GM12878 (cell line): ENCODE measurements around the gene CACFD1. TPM values are rescaled to one million over a fixed set of nuclear protein-coding genes. Genes with fewer than 3 reads are reported as not detected.

ENCODE experiments used
- ATAC-seq: fragments of 200-7000 bp; cut with Tn5 transposase; 3 replicates; pipeline ENCODE4 v1.9.1; 2020; ENCODE audit warnings: mild to moderate bottlenecking, moderate library complexity
- BruUV-seq: library from RNA; stranded (reverse); fragments of 400-500 nt; replicated peaks from 2 replicates; lab custom pipeline; 2021; lab: Mats Ljungman, UMichigan
- CTCF ChIA-PET: fragments of 300-600 bp; sonication (Branson Sonifier 250); formaldehyde crosslinking; extraction: SDS; loops from one replicate; lab custom pipeline; 2021; ENCODE audit warnings: inconsistent platforms; lab: Yijun Ruan, JAX
- POLR2A ChIA-PET: fragments of 350-600 bp; formaldehyde crosslinking; extraction: SDS; loops from one replicate; lab custom pipeline; 2021; ENCODE audit warnings: inconsistent platforms; lab: Charles Lee
- RAD21 ChIA-PET: fragments of 300-600 bp; sonication (Branson Sonifier 250); formaldehyde crosslinking; loops from one replicate; lab custom pipeline; 2023; ENCODE audit warnings: antibody characterized with exemption; ENCODE audit not compliant: unreplicated experiment; lab: Charles Lee
- SMC1A ChIA-PET: fragments of 300-600 bp; sonication (Branson Sonifier 250); formaldehyde crosslinking; loops from one replicate; lab custom pipeline; 2023; ENCODE audit not compliant: unreplicated experiment, uncharacterized antibody; lab: Charles Lee
- DNase-seq: peaks from one replicate; pipeline ENCODE4 v3.0.0-alpha.2; 2011; ENCODE audit warnings: low read depth, low spot score
- FAIRE-seq: peaks from 3 replicates; lab custom pipeline; 2011; peaks lifted over from hg19 to GRCh38; lab: Jason Lieb, UNC
- H2AFZ ChIP-seq: 2 replicates; pipeline ENCODE4 v1.6.0; 2011; ENCODE audit warnings: low read depth, low read length, control low read depth; ENCODE audit not compliant: control insufficient read depth
- H3K27ac ChIP-seq: 2 replicates; pipeline ENCODE4 v1.5.1; 2011; ENCODE audit warnings: control low read depth; ENCODE audit not compliant: control insufficient read depth, insufficient read depth
- H3K27me3 ChIP-seq, 2 experiments: replicated peaks in 1 of 2; 2 replicates each; pipeline versions ENCODE4 v1.6.0 to v1.6.1; 2011; ENCODE audit warnings: low read length in 1 of 2; ENCODE audit not compliant: control insufficient read depth in 2 of 2, insufficient read depth in 2 of 2
- H3K36me3 ChIP-seq, 2 experiments: 2 replicates each; pipeline ENCODE4 v1.5.1; 2011; ENCODE audit warnings: low read length in 1 of 2; ENCODE audit not compliant: control insufficient read depth in 2 of 2, insufficient read depth in 2 of 2
- H3K4me1 ChIP-seq: 2 replicates; pipeline ENCODE4 v1.6.1; 2011; ENCODE audit warnings: mild to moderate bottlenecking, low read length, moderate library complexity, mixed read lengths; ENCODE audit not compliant: control insufficient read depth, insufficient read depth
- H3K4me2 ChIP-seq: 2 replicates; pipeline ENCODE4 v1.6.0; 2011; ENCODE audit warnings: control low read depth; ENCODE audit not compliant: control insufficient read depth, insufficient read depth
- H3K4me3 ChIP-seq: fragments of 200-600 bp; sonication (generic); 2 replicates; pipeline ENCODE4 v1.5.1; 2016
- H3K79me2 ChIP-seq: 2 replicates; pipeline ENCODE4 v1.6.0; 2011; ENCODE audit warnings: low read length; ENCODE audit not compliant: control insufficient read depth, insufficient read depth
- H3K9ac ChIP-seq: 2 replicates; pipeline ENCODE4 v1.8.0; 2011; ENCODE audit warnings: low read length, control low read depth, mixed read lengths; ENCODE audit not compliant: control insufficient read depth, insufficient read depth
- H3K9me3 ChIP-seq: replicated peaks from 3 replicates; pipeline ENCODE4 v1.5.1; 2011; ENCODE audit warnings: mild to moderate bottlenecking, low read length; ENCODE audit not compliant: control insufficient read depth, insufficient read depth
- H4K20me1 ChIP-seq: 2 replicates; pipeline ENCODE4 v1.6.0; 2011; ENCODE audit not compliant: control insufficient read depth, insufficient read depth
- CHD1 ChIP-seq: IDR thresholded peaks from 2 replicates; pipeline ENCODE4 v1.6.1; 2012; ENCODE audit warnings: low read depth, low read length, improper control_type of control experiment
- EP300 ChIP-seq, 2 experiments: fragments of 150-350 bp in 1 of 2; IDR thresholded peaks; 2 replicates each; pipeline ENCODE4 v1.6.1; 2011 to 2012; ENCODE audit warnings: low read depth in 2 of 2, low read length in 2 of 2, borderline replicate concordance in 1 of 2, improper control_type of control experiment in 1 of 2, inconsistent platforms in 1 of 2; ENCODE audit not compliant: control insufficient read depth in 1 of 2
- FOXM1 ChIP-seq: IDR thresholded peaks from 2 replicates; pipeline ENCODE4 v1.6.1; 2012; ENCODE audit warnings: low read depth, mild to moderate bottlenecking, inconsistent platforms, low read length, moderate library complexity
- GABPA ChIP-seq: IDR thresholded peaks from 2 replicates; pipeline ENCODE4 v1.6.1; 2014; ENCODE audit warnings: antibody characterized with exemption, low read depth, mild to moderate bottlenecking, inconsistent platforms
- MTA3 ChIP-seq: IDR thresholded peaks from 2 replicates; pipeline ENCODE4 v1.6.1; 2012; ENCODE audit warnings: low read length, inconsistent platforms, borderline replicate concordance
- PAX8 ChIP-seq: fragments of 450-650 bp; IDR thresholded peaks from 2 replicates; pipeline ENCODE4 v1.6.1; 2017; ENCODE audit warnings: mild to moderate bottlenecking, moderate library complexity
- SMAD1 ChIP-seq: fragments of 450-650 bp; IDR thresholded peaks from 2 replicates; pipeline ENCODE4 v1.6.1; 2018; ENCODE audit warnings: mild to moderate bottlenecking, low read depth; ENCODE audit not compliant: partially characterized antibody
- SREBF1 ChIP-seq: IDR thresholded peaks from 2 replicates; pipeline ENCODE4 v1.6.1; 2012; ENCODE audit warnings: mild to moderate bottlenecking, low read length
- WGBS: methylation state at CpG from one replicate; pipeline ENCODE4 v1.1.6; 2016; ENCODE audit warnings: low lambda C conversion rate; ENCODE audit not compliant: insufficient replicate concordance, insufficient coverage; ENCODE audit errors: missing lambda C conversion rate; 5-methylcytosine and 5-hydroxymethylcytosine counted together
- in situ Hi-C: fragments of 300-500 bp; cut with MboI; formaldehyde crosslinking; loops from 9 replicates; pipeline ENCODE4 v1.14.3; 2018; ENCODE audit warnings: mixed read lengths
- intact Hi-C: fragments of 100-400 bp; cut with micrococcal nuclease; formaldehyde crosslinking; loops from one replicate; pipeline ENCODE4 v1.14.2; 2022; ENCODE audit not compliant: unreplicated experiment
- polyA plus RNA-seq, 11 experiments: library from polyadenylated mRNA; depleted of rRNA in 4 of 11; unstranded in 6 of 11; stranded (reverse) in 5 of 11; fragments of >200 nt; fragmentation: Nextera tagmentation in 4 of 11; fragmentation: Illumina TruSeq in 1 of 11; extraction: Ambion mirVana in 4 of 11; extraction: Trizol in 1 of 11; gene quantifications; 1 replicate in 1 of 11; 2 replicates in 10 of 11; pipeline versions ENCODE4 v1.2.1 to v1.2.3, GENCODE V29; 2011 to 2016; ENCODE audit warnings: inconsistent platforms in 2 of 11, missing spikeins in 2 of 11, low read depth in 1 of 11
- total RNA-seq, 4 experiments: library from RNA; depleted of rRNA in 3 of 4; stranded (reverse); fragments of >200 nt in 3 of 4; fragmentation: Illumina TruSeq in 1 of 4; extraction: Trizol in 1 of 4; gene quantifications; 2 replicates each; pipeline versions ENCODE4 v1.2.1 to v1.2.3, GENCODE V29; 2013 to 2021

CACFD1 gene
- total and polyA plus RNA-seq, 10 of the 15 experiments (the other 5 are each of a cell fraction or from before 2014, with no cell fraction given), result 0.09 to 5.8 (median 1.4) TPM; not detected in 1

- no TSS peak for BruUV-seq
- DNase-seq (no peak), ATAC-seq (no peak), FAIRE-seq (no peak)
- no peaks in the 10 kb centered on the region for H3K79me2 ChIP-seq
- RAD21 ChIA-PET, result no interaction called here
- TF ChIP-seq MTA3, result no peak
- TF ChIP-seq CHD1, result no peak
- no peak for TF ChIP-seq SREBF1
- TF ChIP-seq PAX8, result no peak
- no peak for TF ChIP-seq GABPA
- TF ChIP-seq EP300 (IDR thresholded peaks at IDR 0.05; ENCODE audit: borderline replicate concordance in 1 of 2, control insufficient read depth in 1 of 2, low read depth in 2 of 2, low read length in 2 of 2), result no peak
- no peak for TF ChIP-seq SMAD1
- TF ChIP-seq FOXM1, result no peak
- POLR2A ChIA-PET, result no interaction called here
- intact Hi-C loops (no loop called here), in situ Hi-C loops (no loop called here)
- no peak overlapping the region for H3K27ac ChIP-seq
- no peak overlapping the region for H3K4me2 ChIP-seq
- H3K36me3 ChIP-seq, result no peaks in the 10 kb centered on the region
- H3K9ac ChIP-seq, result no peak overlapping the region
- no peaks in the 10 kb centered on the region for H4K20me1 ChIP-seq
- no peak overlapping the region for H2AFZ ChIP-seq
- WGBS, result 20% methylated on average over 8 of the region's 8 CpGs
- no peaks in the 10 kb centered on the region; a peak in 1 of 4 replicates for H3K27me3 ChIP-seq
- no peak overlapping the region for H3K4me3 ChIP-seq
- H3K9me3 ChIP-seq, result no peaks in the 10 kb centered on the region
- no peaks in the 10 kb centered on the region for H3K4me1 ChIP-seq
- CTCF ChIA-PET, result no interaction called here
- SMC1A ChIA-PET, result no interaction called here
Observed at GRCh38 chr9:133508046-133508445, 48.3 kb downstream of the CACFD1 start.
